Right atrium auricular region (tissue), 2 donors: ENCODE results near the gene MAB21L3. TPM values are rescaled to one million over a fixed set of nuclear protein-coding genes. Genes with fewer than 3 reads are reported as not detected.

Source experiments
- DNase-seq: peaks from one replicate; pipeline ENCODE4 v3.0.0-alpha.2; 2019; ENCODE audit warnings: low spot score
- H3K27ac ChIP-seq, 2 donors: fragments of 200-600 bp; sonication (generic); 1 replicate in 1 of 2; 2 replicates in 1 of 2; pipeline ENCODE4 v1.5.1; 2016 to 2019
- H3K27me3 ChIP-seq, 2 donors: fragments of 200-600 bp; sonication (generic); one replicate each; pipeline versions ENCODE4 v1.5.1 to v1.6.0; 2017 to 2019
- H3K36me3 ChIP-seq: fragments of 200-600 bp; sonication (generic); one replicate; pipeline ENCODE4 v1.5.1; 2016
- H3K4me1 ChIP-seq, 2 donors: fragments of 200-600 bp; sonication (generic); one replicate each; pipeline versions ENCODE4 v1.5.1 to v1.6.0; 2017 to 2019
- H3K4me3 ChIP-seq, 2 donors: fragments of 200-600 bp; sonication (generic); 1 replicate in 1 of 2; 2 replicates in 1 of 2; pipeline ENCODE4 v1.5.1; 2017 to 2019; ENCODE audit warnings: mild to moderate bottlenecking in 1 of 2, moderate library complexity in 1 of 2
- H3K9me3 ChIP-seq, 2 donors: fragments of 200-600 bp; sonication (generic); one replicate each; pipeline ENCODE4 v1.5.1; 2019
- CTCF ChIP-seq, 2 donors: fragments of 200-600 bp; sonication (generic); IDR thresholded peaks; one replicate each; pipeline ENCODE4 v1.5.1; 2019; ENCODE audit warnings: antibody characterized with exemption in 2 of 2
- total RNA-seq, 2 donors: library from RNA; depleted of rRNA; stranded (reverse); fragments of >200 nt; gene quantifications; one replicate each; pipeline ENCODE4 v1.1.0, GENCODE V29; 2016

Gene MAB21L3
- total RNA-seq, 2 donors from 2014 or later: not detected

DNA sequence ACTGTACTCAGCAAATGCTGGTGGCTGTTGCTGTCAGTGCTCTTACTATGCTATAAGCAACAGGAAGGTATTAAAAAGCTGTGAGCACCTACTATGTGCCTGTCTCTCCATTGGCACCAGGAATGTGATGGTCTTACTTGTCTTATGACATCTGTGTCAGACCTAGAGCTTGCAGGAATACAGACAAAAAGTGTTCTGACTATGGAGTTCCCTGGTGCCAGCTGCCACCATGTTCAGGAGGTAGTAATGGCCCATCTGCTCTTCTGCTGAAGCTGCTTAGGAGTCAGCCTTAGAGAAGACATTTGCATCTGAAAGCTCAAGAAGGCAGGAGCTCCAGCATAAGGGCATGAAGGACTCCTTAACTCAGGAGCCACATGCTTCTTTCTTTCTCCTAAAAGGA, 52.3 kb downstream of the MAB21L3 start:
- no peak for DNase-seq
- Histone ChIP-seq H3K27ac (no peak overlapping the region), H3K4me1 (peaks cover 0 to 49% of the 10 kb centered on the region in 2 donors), H3K36me3 (no peaks in the 10 kb centered on the region), H3K4me3 (no peak overlapping the region), H3K9me3 (peaks cover 0 to 5% of the 10 kb centered on the region in 2 donors), H3K27me3 (no peaks in the 10 kb centered on the region)
- no peak for TF ChIP-seq CTCF (IDR thresholded peaks at IDR 0.05)

DNA sequence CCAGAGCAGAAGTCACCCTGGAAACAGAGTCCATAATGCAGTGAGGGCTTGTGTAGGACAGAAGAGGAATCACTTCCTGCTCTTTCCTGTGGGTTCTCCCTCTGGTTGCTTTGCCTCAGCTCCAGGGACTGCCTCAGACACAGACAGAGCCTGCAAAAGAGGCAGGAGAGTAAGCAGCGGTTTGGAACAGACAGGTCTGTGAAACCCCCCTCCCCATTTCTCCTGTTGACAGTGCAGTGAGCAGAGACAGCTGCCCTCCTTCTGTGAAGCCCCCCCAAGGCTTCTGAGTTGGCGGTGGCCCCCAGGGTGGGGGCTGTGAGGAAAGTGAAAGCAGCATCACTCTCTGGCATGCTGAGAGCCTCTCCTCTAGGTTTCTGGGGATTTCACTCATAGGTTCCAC, 53.0 kb downstream of the MAB21L3 start:
- no peaks in the 10 kb centered on the region for H3K27me3 ChIP-seq
- H3K4me3 ChIP-seq: no peak overlapping the region
- H3K27ac ChIP-seq: peak overlapping the region; percentile 76 to 80
- DNase-seq: no peak
- H3K4me1 ChIP-seq: peaks cover 0 to 52% of the 10 kb centered on the region in 2 donors
- H3K36me3 ChIP-seq: no peaks in the 10 kb centered on the region
- no peaks in the 10 kb centered on the region for H3K9me3 ChIP-seq
- no peak for TF ChIP-seq CTCF (IDR thresholded peaks at IDR 0.05)

GRCh38 chr1:116164604-116165368, 53.6 kb downstream of the MAB21L3 start:
- H3K9me3 ChIP-seq: no peaks in the 10 kb centered on the region
- no peaks in the 10 kb centered on the region for H3K27me3 ChIP-seq
- H3K4me3 ChIP-seq: no peak overlapping the region
- peaks cover 0 to 52% of the 10 kb centered on the region in 2 donors for H3K4me1 ChIP-seq
- peak overlapping the region; percentile 76 to 80 for H3K27ac ChIP-seq
- TF ChIP-seq CTCF (IDR thresholded peaks at IDR 0.05): no peak
- H3K36me3 ChIP-seq: no peaks in the 10 kb centered on the region
- DNase-seq: no peak

GRCh38 chr1:116165572-116165971, 54.4 kb downstream of the MAB21L3 start:
- DNase-seq: no peak
- Histone ChIP-seq H3K9me3 (no peaks in the 10 kb centered on the region), H3K36me3 (no peaks in the 10 kb centered on the region), H3K27me3 (no peaks in the 10 kb centered on the region), H3K4me3 (no peak overlapping the region), H3K4me1 (peaks cover 0 to 52% of the 10 kb centered on the region in 2 donors), H3K27ac (peak overlapping the region; percentile 76 to 80)
- TF ChIP-seq CTCF (IDR thresholded peaks at IDR 0.05): no peak

DNA sequence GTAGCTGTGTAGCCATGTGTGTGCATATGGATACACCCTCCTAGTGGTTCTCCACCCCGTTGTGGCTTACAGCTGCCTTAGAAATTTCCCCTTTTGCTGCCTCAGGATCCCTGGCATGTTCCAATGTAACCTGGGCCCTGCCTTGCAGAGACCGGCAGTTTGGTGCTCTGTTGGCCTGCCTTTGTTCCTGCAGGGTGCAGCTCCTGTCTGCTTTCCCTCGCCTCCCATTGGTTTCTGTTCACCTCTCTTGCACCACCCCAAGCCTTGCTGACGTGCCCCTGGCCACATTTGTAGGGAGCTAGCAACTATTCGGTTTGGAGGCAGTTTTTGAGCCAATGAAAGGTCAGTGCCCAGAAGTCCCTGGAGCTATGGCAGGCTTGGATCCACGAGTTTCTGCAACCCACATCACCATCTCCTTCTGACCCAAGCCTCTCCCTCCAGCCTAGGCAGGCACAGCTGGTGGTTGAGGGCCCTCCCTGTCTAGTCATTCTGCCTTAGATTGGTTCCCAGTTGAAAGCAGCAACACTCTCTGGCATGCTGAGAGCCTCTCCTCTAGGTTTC, 54.9 kb downstream of the MAB21L3 start:
- no peak for TF ChIP-seq CTCF (IDR thresholded peaks at IDR 0.05)
- peak overlapping the region; percentile 9 to 80 for H3K27ac ChIP-seq
- H3K4me1 ChIP-seq: peaks cover 0 to 52% of the 10 kb centered on the region in 2 donors
- H3K4me3 ChIP-seq: no peak overlapping the region
- DNase-seq: no peak
- H3K36me3 ChIP-seq: no peaks in the 10 kb centered on the region
- H3K27me3 ChIP-seq: no peaks in the 10 kb centered on the region
- no peaks in the 10 kb centered on the region for H3K9me3 ChIP-seq
